Upper lobe of left lung (tissue), 6 donors: ENCODE results near the gene S100A3. TPM values are rescaled to one million over a fixed set of nuclear protein-coding genes. Genes with fewer than 3 reads are reported as not detected.

Experiments used
- ATAC-seq, 2 donors: fragments of 200-7000 bp; cut with Tn5 transposase; one replicate each; pipeline ENCODE4 v1.9.1; 2022; ENCODE audit warnings: mild to moderate bottlenecking in 2 of 2, moderate library complexity in 2 of 2; ENCODE audit not compliant: low FRiP score in 2 of 2
- DNase-seq, 2 donors: peaks; one replicate each; pipeline ENCODE4 v3.0.0-alpha.2; 2019 to 2020
- H3K27ac ChIP-seq, 4 donors: fragments of 200-600 bp; sonication (generic); one replicate each; pipeline ENCODE4 v1.5.1; 2016 to 2019
- H3K27me3 ChIP-seq, 4 donors: fragments of 200-600 bp; sonication (generic); one replicate each; pipeline ENCODE4 v1.5.1; 2017 to 2019
- H3K36me3 ChIP-seq, 4 donors: fragments of 200-600 bp; sonication (generic); one replicate each; pipeline ENCODE4 v1.5.1; 2016 to 2019
- H3K4me1 ChIP-seq, 4 donors: fragments of 200-600 bp; sonication (generic); one replicate each; pipeline ENCODE4 v1.5.1; 2018 to 2019
- H3K4me3 ChIP-seq, 4 donors: fragments of 200-600 bp; sonication (generic); one replicate each; pipeline ENCODE4 v1.5.1; 2017 to 2019; ENCODE audit warnings: mild to moderate bottlenecking in 2 of 4, moderate library complexity in 1 of 4
- H3K9me3 ChIP-seq, 4 donors: fragments of 200-600 bp; sonication (generic); one replicate each; pipeline ENCODE4 v1.5.1; 2018 to 2019
- CTCF ChIP-seq, 6 experiments: fragments of 450-650 bp in 4 of 6; fragments of 200-600 bp in 2 of 6; sonication (generic) in 2 of 6; IDR thresholded peaks; one replicate each; pipeline ENCODE4 v1.5.1; 2016 to 2019; ENCODE audit warnings: antibody characterized with exemption in 6 of 6
- EP300 ChIP-seq, 4 donors: sonication (generic); formaldehyde crosslinking; IDR thresholded peaks; one replicate each; pipeline ENCODE4 v1.5.1; 2017; ENCODE audit warnings: antibody characterized with exemption in 4 of 4, control low read depth in 2 of 4
- POLR2A ChIP-seq, 4 donors: fragments of 450-650 bp; IDR thresholded peaks; one replicate each; pipeline ENCODE4 v1.5.1; 2016 to 2017; ENCODE audit warnings: antibody characterized with exemption in 4 of 4, mild to moderate bottlenecking in 2 of 4
- POLR2AphosphoS5 ChIP-seq, 2 donors: sonication (generic); formaldehyde crosslinking; IDR thresholded peaks; one replicate each; pipeline ENCODE4 v1.5.1; 2017; ENCODE audit warnings: antibody characterized with exemption in 2 of 2
- WGBS, 2 donors: methylation state at CpG; one replicate each; pipeline ENCODE4 v1.1.5; 2017 to 2018; 5-methylcytosine and 5-hydroxymethylcytosine counted together
- total RNA-seq, 6 donors: library from RNA; depleted of rRNA in 4 of 6; stranded (reverse); fragments of >200 nt in 4 of 6; gene quantifications; one replicate each; pipeline versions ENCODE4 v1.1.0 to v1.2.1, GENCODE V29; 2016 to 2021
- donor health status: DM: no; HTN: no; CAD: no; lungs with moderate emphysema.
- donor health status: DM: no; HTN: yes; CAD: no; lungs with severe emphysema.

The S100A3 gene
- total RNA-seq, 6 donors from 2014 or later, result 2.0 to 4.4 (median 2.1) TPM; not detected in 1

GRCh38 chr1:153506831-153507413 is 42.1 kb downstream of the S100A3 start:
- H3K4me1 ChIP-seq, result peaks cover 0 to 8% (median 2%) of the 10 kb centered on the region in 4 donors
- no peak overlapping the region for H3K4me3 ChIP-seq
- no peaks in the 10 kb centered on the region for H3K27me3 ChIP-seq
- H3K27ac ChIP-seq, result peak overlapping the region; percentile 36 to 67 (median 52)
- TF ChIP-seq CTCF (IDR thresholded peaks at IDR 0.05), result no peak
- peak in 1 of 4 donors; percentile 6 for TF ChIP-seq EP300 (IDR thresholded peaks at IDR 0.05)
- no peak for TF ChIP-seq POLR2A (IDR thresholded peaks at IDR 0.05)
- peak; percentile 77 to 84 for TF ChIP-seq POLR2AphosphoS5 (IDR thresholded peaks at IDR 0.05)
- no peaks in the 10 kb centered on the region for H3K36me3 ChIP-seq
- H3K9me3 ChIP-seq, result no peaks in the 10 kb centered on the region
- ATAC-seq, result peak; percentile 76 to 90
- DNase-seq, result peak; percentile 33 to 57
- 58 to 61% methylated on average over 5 to 7 of the region's 7 CpGs for WGBS, 2 donors

DNA sequence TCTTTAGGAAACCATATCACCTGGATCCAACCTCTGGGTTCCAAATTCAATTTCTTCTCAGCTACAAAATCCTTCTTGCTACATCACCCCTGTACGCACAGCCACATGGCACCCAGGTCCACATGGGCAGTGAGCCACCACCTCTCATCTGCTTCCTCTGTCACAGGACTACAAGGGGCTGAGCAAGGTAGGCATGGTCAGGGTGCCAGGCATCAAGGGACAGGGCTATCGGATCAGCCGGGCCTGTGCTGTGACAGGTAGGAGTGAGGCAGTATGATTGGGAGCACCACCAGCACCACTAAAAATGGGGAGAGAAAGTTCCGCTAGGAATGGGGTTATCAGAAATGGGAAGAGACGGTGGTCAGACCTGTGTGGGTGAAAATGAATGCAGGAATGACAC is 42.7 kb downstream of the S100A3 start:
- 77 to 92% methylated on average over 5 of the region's 5 CpGs for WGBS, 2 donors
- no peak for ATAC-seq
- Histone ChIP-seq H3K4me1 (peaks cover 0 to 8% (median 2%) of the 10 kb centered on the region in 4 donors), H3K9me3 (no peaks in the 10 kb centered on the region), H3K27me3 (no peaks in the 10 kb centered on the region), H3K27ac (peak overlapping the region in 1 of 4 donors; percentile 36), H3K4me3 (no peak overlapping the region), H3K36me3 (no peaks in the 10 kb centered on the region)
- no peak for DNase-seq
- no peak for TF ChIP-seq CTCF (IDR thresholded peaks at IDR 0.05)
- no peak for TF ChIP-seq EP300 (IDR thresholded peaks at IDR 0.05)
- TF ChIP-seq POLR2AphosphoS5 (IDR thresholded peaks at IDR 0.05), result no peak
- no peak for TF ChIP-seq POLR2A (IDR thresholded peaks at IDR 0.05)

- no peaks in the 10 kb centered on the region for H3K9me3 ChIP-seq
- no peak overlapping the region for H3K27ac ChIP-seq
- no peaks in the 10 kb centered on the region for H3K27me3 ChIP-seq
- TF ChIP-seq POLR2A (IDR thresholded peaks at IDR 0.05), result no peak
- TF ChIP-seq EP300 (IDR thresholded peaks at IDR 0.05), result no peak
- TF ChIP-seq POLR2AphosphoS5 (IDR thresholded peaks at IDR 0.05), result no peak
- TF ChIP-seq CTCF (IDR thresholded peaks at IDR 0.05), result no peak
- H3K4me1 ChIP-seq, result peaks cover 0 to under 1% (median 0%) of the 10 kb centered on the region in 4 donors
- ATAC-seq, result no peak
- H3K36me3 ChIP-seq, result no peaks in the 10 kb centered on the region
- DNase-seq, result no peak
- WGBS, 2 donors, result 79 to 82% methylated on average over 1 of the region's 1 CpG
- no peak overlapping the region for H3K4me3 ChIP-seq
These were observed 43.5 kb downstream of the S100A3 start for GRCh38 chr1:153505576-153505975.

DNA sequence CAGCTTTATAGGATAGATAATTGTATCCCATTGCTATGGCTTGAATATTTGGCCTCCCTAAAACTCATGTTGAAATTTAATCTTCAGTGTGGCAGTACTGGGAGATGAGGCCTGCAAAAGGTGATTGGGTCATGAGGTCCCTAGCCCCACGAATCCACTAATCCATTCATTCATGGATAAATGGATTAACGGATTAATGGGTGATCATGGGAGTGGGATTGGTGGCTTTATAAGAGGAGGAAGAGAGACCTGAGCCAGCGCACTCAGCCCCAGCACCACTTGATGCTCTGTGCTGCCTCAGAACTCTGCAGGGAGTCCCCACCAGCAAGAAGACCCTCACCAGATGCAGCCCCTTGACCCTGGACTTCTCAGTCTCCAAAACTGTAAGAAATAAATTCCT is 45.3 kb downstream of the S100A3 start:
- Histone ChIP-seq H3K4me1 (no peaks in the 10 kb centered on the region), H3K27me3 (no peaks in the 10 kb centered on the region), H3K9me3 (no peaks in the 10 kb centered on the region), H3K36me3 (no peaks in the 10 kb centered on the region), H3K4me3 (no peak overlapping the region), H3K27ac (no peak overlapping the region)
- DNase-seq (no peak), ATAC-seq (no peak)
- TF ChIP-seq POLR2A (IDR thresholded peaks at IDR 0.05) (no peak), EP300 (IDR thresholded peaks at IDR 0.05) (no peak), CTCF (IDR thresholded peaks at IDR 0.05) (no peak), POLR2AphosphoS5 (IDR thresholded peaks at IDR 0.05) (no peak)
- 87 to 92% methylated on average over 3 of the region's 3 CpGs for WGBS, 2 donors

GRCh38 chr1:153498746-153499145 is 50.3 kb downstream of the S100A3 start:
- DNase-seq (no peak), ATAC-seq (no peak)
- Histone ChIP-seq H3K4me1 (peaks cover 0 to 6% (median 0%) of the 10 kb centered on the region in 4 donors), H3K27ac (no peak overlapping the region), H3K27me3 (no peaks in the 10 kb centered on the region), H3K36me3 (no peaks in the 10 kb centered on the region), H3K9me3 (no peaks in the 10 kb centered on the region), H3K4me3 (no peak overlapping the region)
- TF ChIP-seq CTCF (IDR thresholded peaks at IDR 0.05), result no peak
- no peak for TF ChIP-seq POLR2AphosphoS5 (IDR thresholded peaks at IDR 0.05)
- no peak for TF ChIP-seq POLR2A (IDR thresholded peaks at IDR 0.05)
- no peak for TF ChIP-seq EP300 (IDR thresholded peaks at IDR 0.05)
- WGBS, 2 donors, result 9 to 12% methylated on average over 2 of the region's 2 CpGs
